Suppressor macrophage treated with lipopolysaccharide for 1 hour (primary cell): ENCODE data around the gene DBNDD2.
A peak's percentile ranks its signal among the peaks of the same experiment; 100 is the strongest.

Experiments
- DNase-seq, 3 donors: peaks; one replicate each; pipeline ENCODE4 v3.0.0-alpha.2; 2020 to 2022

The DBNDD2 gene

GRCh38 chr20:45387274-45387673 is 20.8 kb upstream of the DBNDD2 start:
- DNase-seq = no peak

GRCh38 chr20:45390931-45391330 is 17.2 kb upstream of the DBNDD2 start:
- DNase-seq = peak in 2 of 3 donors; percentile 26 to 29

GRCh38 chr20:45391559-45391958 is 16.5 kb upstream of the DBNDD2 start:
- no peak for DNase-seq

GRCh38 chr20:45392733-45393132 is 15.4 kb upstream of the DBNDD2 start:
- DNase-seq = peak in 1 of 3 donors; percentile 9

GRCh38 chr20:45394221-45395113 is 13.6 kb upstream of the DBNDD2 start:
- no peak for DNase-seq

- no peak for DNase-seq
Observed at GRCh38 chr20:45395114-45395415, 13.0 kb upstream of the DBNDD2 start.

- DNase-seq = no peak
Observed at GRCh38 chr20:45399018-45399417, 9.1 kb upstream of the DBNDD2 start.

- DNase-seq = no peak
Observed at GRCh38 chr20:45400346-45401031, 7.6 kb upstream of the DBNDD2 start.

- DNase-seq = no peak
Observed at GRCh38 chr20:45402946-45403345, 5.1 kb upstream of the DBNDD2 start.

GRCh38 chr20:45404438-45404837 is 3.7 kb upstream of the DBNDD2 start:
- DNase-seq = no peak

- DNase-seq = peak in 2 of 3 donors; percentile 5 to 6
Observed at GRCh38 chr20:45405571-45406259, 2.4 kb upstream of the DBNDD2 start.

- peak; percentile 38 to 80 (median 49) for DNase-seq
Observed at GRCh38 chr20:45406260-45407066, 1.6 kb upstream of the DBNDD2 start.

- peak; percentile 16 to 28 (median 26) for DNase-seq
Observed at GRCh38 chr20:45407067-45407745, 883 bp upstream of the DBNDD2 start.

GRCh38 chr20:45408646-45409213 is 641 bp downstream of the DBNDD2 start:
- peak; percentile 86 to 91 (median 89) for DNase-seq

- peak in 1 of 3 donors; percentile 12 for DNase-seq
Observed at GRCh38 chr20:45409521-45410272, 1.6 kb downstream of the DBNDD2 start.

- DNase-seq = no peak
Observed at GRCh38 chr20:45410887-45411286, 2.8 kb downstream of the DBNDD2 start.

- no peak for DNase-seq
Observed at GRCh38 chr20:45412653-45413052, 4.6 kb downstream of the DBNDD2 start.

GRCh38 chr20:45413479-45413878 is 5.4 kb downstream of the DBNDD2 start:
- no peak for DNase-seq

GRCh38 chr20:45415822-45416637 is 7.9 kb downstream of the DBNDD2 start, which contains the start of gene PIGT:
Gene PIGT, plus strand, starts transcription at chr20:45416141. Its CDS starts 16 bp downstream, at chr20:45416157.
- DNase-seq = peak; percentile 89 to 92 (median 89)

GRCh38 chr20:45416917-45417316 is 8.8 kb downstream of the DBNDD2 start:
- DNase-seq = no peak
